Adrenal gland (tissue), 5 donors: Measurements from ENCODE around the gene NME7.

Experiments used
- CTCF ChIP-seq, 6 experiments: fragments of 450-650 bp in 4 of 6; fragments of 200-600 bp in 2 of 6; sonication (generic) in 1 of 6; IDR thresholded peaks; 1 replicate in 5 of 6; 2 replicates in 1 of 6; pipeline versions ENCODE4 v1.5.1 to v1.8.0; 2016 to 2021; ENCODE audit warnings: antibody characterized with exemption in 6 of 6, mild to moderate bottlenecking in 2 of 6, moderate library complexity in 1 of 6
- POLR2A ChIP-seq, 2 donors: fragments of 450-650 bp; IDR thresholded peaks; one replicate each; pipeline ENCODE4 v1.6.1; 2017; ENCODE audit warnings: antibody characterized with exemption in 2 of 2, mild to moderate bottlenecking in 2 of 2, moderate library complexity in 1 of 2
- donor health status: DM: no; HTN: no; CAD: no.

- TF ChIP-seq CTCF (IDR thresholded peaks at IDR 0.05) (no peak), POLR2A (IDR thresholded peaks at IDR 0.05) (no peak)
Observed at GRCh38 chr1:169100651-169101088, 266.9 kb downstream of the NME7 start.
